Ramos (cell line): ENCODE data around the gene ARNT2.

Source experiments
- in situ Hi-C: fragments of 300-500 bp; cut with MboI; formaldehyde crosslinking; loops from one replicate; pipeline ENCODE4 v1.14.3; 2022; ENCODE audit warnings: low sequenced_read_pairs; ENCODE audit not compliant: unreplicated experiment

ARNT2 gene

DNA sequence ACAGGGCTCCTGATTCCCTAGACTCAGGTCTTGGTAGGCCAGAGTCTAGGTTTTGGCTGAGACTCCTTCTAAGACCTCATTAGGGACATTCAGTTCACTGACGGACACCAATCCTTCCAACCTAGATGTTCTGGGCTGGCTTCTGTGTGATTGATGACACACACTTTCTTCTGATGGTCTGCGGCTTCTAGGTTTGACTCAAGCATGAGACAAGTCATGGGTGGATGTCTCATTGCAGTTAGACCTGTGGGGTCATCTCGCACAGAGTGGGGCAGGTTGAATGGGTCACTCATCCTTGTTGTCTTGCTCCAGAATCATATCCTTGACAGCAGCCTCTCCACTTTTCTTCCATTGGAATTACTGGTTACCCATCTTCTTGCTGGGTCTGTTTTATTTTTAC lies 35.8 kb downstream of the ARNT2 start:
- in situ Hi-C loops = no loop called here

DNA sequence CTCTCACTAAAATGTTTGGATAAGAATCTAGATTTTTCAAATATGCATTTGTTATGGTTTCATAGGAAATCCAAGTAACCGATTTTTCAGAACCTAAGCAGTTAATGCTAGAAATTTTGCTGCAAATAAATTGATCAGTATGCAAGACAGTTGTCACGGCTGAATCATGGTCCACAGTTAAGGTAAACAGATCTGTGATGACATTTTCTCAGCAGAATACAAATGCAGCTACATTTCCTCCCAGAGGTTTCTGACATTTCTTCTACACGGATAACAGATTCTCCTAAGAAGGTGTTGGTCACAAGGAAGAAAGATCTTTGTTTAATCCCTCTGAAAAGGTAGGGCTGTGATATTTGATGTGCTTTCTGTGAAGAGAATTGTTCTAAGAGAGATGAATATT lies 36.9 kb downstream of the ARNT2 start:
- in situ Hi-C loops = no loop called here

DNA sequence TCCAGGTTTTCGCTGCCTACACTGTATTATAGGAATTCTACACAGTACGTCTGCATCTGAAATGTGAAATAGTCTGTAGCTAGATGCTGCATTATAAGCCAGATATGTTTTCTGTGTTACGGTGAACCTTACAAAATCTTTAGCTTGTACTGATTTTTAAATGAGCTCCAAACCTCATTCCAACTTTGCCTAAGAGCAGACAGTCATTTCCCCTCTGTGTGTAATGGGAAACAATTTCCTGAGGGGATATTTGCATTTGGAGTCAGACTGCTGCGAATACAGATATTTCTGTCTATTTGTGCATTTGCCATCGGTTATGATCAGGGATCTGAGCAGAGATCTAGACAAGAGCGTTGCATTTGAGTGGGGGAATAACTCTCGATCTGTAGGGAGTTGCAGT lies 37.5 kb downstream of the ARNT2 start:
- in situ Hi-C loops = no loop called here

DNA sequence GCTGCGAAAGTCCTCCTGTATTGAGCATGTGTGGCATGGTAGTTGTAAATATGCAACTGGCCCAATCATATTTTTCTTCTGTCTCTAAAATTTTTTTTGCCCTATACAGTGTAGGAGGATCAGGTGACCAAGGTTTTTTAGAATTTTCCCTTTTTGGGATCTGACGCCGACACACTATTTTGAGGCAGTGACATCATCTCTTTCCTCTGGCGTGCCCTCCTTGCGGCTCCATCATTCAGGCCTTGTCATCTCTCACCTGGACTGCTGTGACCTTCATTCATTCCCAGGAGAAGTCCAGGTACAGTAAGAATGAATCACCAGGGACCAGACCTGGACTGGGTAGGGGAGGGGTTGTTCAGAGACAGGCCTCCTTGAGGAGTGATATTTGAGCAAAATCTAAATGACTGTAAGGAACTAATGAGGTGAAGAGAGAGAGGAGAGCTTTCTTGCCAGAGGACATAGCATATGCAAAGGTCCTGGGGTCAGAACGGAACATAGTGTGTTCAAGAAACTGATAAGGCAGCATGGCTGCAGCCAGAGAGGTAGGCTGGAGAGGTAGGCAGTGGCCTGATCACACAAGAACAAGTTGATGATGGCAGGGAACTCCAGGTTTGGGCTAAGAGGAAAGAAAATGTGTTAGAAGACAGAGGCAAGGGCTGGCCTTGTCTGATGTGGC lies 38.7 kb downstream of the ARNT2 start:
- in situ Hi-C loops = no loop called here

DNA sequence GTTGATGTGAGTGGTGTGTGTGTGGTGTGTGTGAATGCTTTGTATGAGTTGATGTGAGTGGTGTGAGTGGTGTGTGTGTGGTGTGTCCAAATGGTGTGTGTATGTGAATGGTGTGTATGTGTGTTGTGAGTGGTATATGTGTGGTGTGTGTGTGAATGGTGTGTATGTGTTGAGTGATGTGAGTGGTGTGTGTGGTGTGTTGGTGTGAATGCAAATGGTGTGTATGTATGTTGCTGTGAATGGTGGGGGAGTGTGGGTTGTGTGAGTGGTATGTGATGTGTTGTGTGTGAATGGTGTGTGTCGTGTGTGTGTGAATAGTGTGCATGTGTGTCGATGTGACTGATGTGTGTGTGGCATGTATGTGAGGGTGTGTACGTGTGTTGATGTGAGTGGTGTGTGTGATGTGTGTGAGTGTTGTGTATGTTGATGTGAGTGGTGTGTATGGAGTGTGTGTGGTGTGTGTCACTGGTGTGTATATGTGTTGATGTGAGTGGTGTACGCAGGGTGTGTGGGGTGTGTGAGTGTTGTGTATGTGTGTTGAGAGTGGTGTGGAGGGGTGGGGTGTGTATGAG lies 40.6 kb downstream of the ARNT2 start:
- in situ Hi-C loops = no loop called here

DNA sequence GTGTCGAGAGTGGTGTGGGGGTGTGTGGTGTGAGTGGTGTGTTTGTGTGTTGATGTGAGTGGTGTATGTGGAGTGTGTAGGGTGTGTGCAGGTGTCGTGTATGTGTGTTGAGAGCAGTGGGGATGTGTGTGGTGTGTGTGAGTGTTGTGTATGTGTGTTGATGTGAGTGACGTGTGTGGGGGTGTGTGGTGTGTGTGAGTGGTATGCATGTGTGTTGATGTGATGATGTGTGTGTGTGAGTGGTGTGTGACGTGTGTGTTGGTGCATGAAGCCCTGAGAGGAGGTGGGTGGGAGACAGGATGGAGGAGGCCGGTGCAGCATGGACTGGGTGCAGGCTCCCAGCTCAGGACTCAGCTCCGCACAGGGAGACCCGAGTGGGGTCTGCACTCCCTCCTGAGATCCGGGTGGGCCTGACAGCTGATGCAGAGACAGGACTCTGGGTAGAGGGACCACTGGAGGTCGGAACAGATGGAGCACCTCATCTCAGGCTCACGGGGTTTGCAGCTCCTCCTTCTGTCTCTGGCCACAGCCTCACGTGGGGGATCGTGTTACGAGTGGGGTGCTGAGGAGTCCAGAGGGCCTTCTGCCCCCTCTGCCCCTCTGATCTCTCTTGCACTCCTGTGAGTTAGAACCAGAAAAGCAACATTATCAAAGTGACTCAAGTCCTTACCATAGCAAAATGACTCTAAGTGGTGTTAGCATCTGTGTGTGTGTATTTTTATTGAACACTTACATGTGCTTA lies 41.3 kb downstream of the ARNT2 start:
- in situ Hi-C loops = no loop called here

DNA sequence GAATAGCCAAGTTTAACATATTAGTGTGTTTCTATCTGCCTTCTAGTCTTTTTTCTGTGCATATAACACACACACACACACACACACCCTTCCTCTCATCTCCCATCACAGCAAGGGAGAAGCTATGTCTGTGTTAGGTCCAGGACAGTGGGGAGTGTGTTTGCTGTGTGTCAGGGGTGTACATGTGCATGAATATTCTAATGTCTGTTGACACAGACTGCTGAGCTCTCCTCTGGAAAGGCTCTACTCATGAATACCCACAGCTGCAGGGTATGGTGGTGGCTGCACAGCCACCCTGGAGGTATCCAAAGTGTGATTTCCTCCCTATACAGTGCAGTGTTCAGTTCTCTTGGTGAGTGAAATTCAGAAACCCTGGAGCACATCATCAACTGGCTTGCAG lies 42.9 kb downstream of the ARNT2 start:
- in situ Hi-C loops = no loop called here

DNA sequence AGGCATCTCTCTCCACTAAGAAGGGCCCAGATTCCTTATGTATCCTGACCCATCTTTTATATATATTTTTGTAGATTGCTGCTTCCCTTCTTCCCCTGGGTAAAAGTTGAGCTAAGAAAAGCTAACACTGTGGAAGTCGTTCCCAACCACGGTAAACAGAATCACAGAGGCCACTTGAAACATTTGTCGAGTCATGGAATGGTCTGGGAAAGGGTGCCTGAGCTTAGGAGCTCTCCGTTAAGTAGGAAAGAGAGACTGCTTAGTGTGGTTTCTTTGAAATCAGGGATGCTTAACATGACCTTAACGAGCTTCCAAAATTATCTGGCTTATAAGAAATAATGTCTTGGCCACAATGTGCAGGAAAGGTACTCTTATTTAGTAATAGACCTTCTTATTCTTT lies 45.6 kb downstream of the ARNT2 start:
- in situ Hi-C loops = loop anchor here (10.0 kb wide), 2 partner anchors 325 to 525 kb away; partner anchors contain the start of gene CEMIP

DNA sequence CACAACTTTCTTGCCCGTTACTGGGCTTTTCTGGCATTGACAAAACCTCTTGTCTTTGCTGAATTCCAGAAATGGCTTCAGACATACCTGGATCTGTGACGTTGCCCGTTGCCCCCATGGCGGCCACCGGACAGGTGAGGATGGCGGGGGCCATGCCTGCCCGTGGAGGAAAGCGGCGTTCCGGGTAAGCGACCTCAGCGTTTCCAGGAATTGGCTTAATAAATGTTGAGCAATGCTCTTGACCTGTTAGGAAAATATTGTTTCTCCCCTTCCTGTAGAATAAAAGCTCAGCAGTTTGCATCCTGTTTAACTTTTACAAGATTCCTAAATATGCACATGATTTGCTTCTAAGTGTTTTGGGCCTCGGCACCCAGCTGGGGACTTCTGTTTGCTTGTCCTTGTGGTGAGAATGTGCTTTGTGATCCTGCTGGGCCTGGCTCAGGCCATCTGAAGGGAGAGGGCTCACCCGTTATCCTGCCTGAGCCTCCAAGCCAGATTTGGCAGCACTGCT lies 46.7 kb downstream of the ARNT2 start:
- in situ Hi-C loops = loop anchor here (10.0 kb wide), 2 partner anchors 324 to 524 kb away; partner anchors contain the start of gene CEMIP

DNA sequence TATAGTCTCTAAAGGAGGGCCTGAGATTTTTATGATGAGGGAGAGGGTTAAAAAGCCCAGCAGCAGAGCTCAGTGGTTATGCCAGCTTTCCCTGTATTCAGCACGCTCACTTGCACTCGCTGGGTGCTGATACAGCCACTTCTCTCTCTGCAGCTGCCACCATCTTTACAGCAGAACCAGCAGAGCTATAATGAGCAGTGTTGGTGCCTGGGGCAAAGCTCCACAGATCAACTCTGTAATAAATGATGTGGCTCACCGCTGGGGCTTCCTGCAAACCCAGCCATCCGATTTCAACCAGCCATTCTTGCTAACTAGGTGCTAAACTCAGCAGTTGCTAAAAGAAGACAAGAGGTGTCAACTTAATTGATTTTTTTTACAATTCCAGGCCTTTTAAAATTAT lies 48.0 kb downstream of the ARNT2 start:
- in situ Hi-C loops = loop anchor here (10.0 kb wide), 2 partner anchors 323 to 523 kb away; partner anchors contain the start of gene CEMIP

DNA sequence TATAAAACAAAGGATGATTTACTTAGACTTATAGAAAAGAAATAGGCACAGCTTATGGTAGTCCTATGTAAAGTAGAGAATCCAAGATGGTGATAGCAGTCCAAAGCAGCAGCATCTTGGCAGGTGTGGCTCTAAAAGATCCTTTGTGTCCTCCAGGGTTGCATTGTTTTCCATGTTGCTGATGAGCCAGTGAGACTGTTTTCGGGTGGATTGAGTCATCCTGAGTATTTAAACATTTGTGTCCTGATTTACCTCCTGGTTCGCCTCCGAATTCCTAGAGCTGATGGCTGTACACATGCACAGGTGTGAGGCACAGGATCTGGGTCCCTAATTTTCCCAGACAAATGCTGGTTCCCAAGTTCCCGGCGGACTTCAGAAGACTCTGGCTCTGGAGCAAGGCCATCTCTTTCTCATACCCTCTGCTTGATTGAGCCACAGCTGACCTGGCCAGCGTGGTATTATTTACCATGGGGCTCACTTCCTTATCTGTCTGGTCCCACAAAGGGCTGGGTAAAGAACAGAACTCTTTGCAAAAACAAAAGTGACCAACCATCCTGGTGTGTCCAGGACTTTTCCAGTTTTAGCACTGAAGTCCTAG lies 51.0 kb downstream of the ARNT2 start:
- in situ Hi-C loops = loop anchor here (10.0 kb wide), 2 partner anchors 320 to 520 kb away; partner anchors contain the start of gene CEMIP

DNA sequence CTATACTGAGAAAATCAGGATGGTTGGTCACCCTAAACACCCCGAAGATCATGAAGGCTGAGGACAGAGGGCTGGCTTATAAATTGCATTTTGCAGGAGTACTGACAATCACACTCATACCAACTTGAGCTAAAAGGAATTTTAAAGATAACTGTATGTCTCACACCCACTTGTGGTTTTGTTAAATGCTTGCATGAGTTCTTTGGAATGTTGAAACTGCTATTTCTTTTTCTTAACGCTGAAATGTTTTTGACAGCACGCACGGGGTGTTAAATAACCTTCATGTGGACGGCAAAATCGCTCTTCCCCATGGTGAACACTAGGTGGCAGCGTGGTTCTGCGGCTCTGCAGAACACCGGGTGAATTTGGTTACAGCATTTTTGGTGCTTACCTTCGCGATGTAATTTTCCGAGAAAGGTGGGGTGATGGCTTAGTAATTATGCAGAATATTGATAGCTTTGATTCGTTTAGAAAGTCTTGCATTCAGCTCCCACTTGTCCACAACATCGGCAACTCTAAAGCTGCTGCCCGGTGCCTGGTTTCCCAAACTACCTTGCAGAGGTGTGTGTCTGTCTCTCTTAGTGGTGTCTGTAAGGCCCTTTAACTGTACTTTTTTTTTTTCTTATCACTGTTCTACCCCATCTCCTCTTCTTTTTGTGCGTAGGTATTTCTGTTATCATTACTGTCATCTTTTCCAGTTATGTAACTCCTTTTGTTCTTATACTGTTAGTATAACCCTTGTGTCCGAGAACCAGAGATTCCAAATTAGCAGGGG lies 51.7 kb downstream of the ARNT2 start:
- in situ Hi-C loops = loop anchor here (10.0 kb wide), 2 partner anchors 319 to 519 kb away; partner anchors contain the start of gene CEMIP

DNA sequence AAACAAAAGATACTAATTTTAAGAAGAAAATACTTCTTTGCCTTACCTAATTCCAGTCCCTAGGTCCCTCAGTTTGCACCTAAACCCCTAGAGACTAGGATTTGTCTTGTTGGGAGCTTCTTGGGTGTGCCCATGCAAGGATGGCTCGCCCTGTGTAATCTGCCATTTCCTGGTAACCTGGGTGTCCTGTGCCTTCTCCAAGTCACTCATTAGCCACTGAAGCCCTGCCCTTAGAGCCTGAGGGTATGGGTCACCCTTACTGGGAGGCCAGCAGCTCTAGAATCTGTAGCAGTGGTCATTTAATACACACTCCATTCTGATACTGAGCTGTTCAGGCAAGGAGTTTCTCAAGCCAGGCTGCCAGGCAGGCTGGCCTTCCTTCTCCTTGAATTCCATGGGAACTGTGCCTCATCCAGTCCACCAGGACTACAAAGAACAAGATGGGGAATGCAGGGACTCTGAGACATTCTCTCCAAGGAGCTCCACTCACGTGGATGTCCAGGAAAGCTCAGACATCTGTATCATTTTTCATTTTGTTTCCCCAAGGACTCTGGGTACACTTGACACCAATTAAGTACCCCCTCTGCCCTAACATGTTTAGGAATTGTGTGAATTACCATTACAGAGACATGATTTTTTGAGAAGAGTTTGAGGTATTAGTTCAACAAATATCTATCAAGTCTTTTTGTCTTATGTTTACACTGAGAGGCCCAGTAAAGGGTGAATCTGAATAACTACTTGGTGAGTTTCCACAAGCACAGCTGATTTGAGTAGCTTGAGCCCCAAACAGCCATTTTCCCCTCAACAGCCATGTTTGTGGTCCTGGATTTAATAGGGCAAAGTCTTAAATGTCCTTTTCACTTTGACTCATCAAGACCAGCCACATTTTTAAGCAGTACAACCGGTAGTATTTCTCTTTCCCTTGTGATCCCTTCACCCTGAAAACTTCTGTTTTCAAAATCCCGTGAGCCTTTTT lies 52.6 kb downstream of the ARNT2 start:
- in situ Hi-C loops = loop anchor here (10.0 kb wide), 2 partner anchors 318 to 518 kb away; partner anchors contain the start of gene CEMIP

DNA sequence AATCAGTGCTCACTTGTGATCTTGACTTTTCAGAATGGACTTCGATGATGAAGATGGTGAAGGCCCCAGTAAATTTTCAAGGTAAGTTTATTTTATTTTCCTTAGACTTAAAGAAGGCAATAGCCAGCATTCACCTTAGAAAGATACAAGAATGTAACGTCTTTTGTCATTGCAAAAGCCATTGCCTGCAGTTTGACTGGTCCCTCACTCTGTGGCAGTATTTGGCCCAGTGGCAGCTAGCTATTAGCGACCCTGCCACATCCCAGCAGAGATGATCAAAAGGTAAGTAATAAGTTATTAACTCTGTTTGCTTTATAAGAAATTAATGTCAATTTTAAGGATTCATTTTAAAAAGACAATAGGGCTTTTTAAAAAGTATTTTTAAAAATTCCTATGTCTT lies 53.7 kb downstream of the ARNT2 start:
- in situ Hi-C loops = loop anchor here (10.0 kb wide), 2 partner anchors 317 to 517 kb away; partner anchors contain the start of gene CEMIP

DNA sequence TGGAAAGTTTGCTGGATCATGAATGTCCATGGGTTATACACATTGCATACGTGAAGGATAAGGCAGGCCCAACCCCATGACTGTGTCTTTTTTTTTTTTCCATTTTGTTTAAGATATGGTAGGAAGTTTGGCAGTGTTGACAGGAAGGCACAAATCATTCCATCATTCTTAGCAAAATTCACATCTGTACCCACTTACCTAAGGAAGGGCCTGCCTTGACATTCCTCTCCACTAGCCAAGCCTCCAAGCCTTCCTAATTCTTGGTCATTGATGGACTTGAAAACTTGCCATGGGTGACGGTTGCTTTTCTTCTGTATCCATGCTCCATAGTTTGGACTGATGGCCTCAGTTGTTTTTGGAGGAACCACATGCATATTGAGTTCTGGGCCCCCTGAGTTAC lies 54.4 kb downstream of the ARNT2 start:
- in situ Hi-C loops = loop anchor here (10.0 kb wide), 2 partner anchors 316 to 516 kb away; partner anchors contain the start of gene CEMIP

DNA sequence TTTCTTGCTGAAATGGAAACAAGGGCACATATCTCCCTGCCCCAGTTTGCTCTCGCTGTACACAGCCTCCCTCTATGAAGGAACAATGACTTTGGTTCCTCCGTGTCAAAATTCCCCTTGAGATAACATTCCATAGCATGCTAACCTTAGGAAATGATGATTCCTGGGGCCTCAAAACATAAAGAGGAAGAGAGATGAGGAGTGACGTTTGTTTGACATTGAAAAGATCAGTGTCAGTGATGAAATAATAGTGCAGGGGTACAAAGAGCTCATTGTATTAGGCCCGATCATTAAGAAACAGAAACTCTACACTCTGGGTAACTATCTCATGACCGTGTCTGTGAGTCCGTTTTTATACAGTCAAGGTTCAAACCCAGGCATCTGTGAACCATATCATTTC lies 55.2 kb downstream of the ARNT2 start:
- in situ Hi-C loops = loop anchor here (10.0 kb wide), 2 partner anchors 315 to 515 kb away; partner anchors contain the start of gene CEMIP

DNA sequence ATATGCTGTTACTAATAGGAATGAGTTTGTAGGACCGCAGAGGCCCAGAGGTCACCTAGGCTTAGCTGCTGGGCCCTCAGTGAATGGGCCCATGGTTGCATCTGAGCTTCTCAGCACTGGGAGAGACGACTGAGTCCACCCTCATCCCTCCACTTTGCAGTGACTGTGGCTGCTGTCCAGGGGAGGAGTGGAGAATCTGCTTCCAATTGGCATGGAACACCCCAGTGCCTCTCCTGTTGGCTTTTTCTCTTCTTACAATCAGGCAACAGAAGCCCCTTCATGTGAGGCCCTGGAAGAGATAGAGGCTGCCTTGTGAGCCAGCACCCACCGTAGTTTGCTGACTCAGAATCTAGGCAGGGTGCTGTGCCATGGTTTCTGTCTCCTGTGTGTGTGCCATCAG lies 55.6 kb downstream of the ARNT2 start:
- in situ Hi-C loops = loop anchor here (10.0 kb wide), 3 partner anchors 315 to 805 kb away; partner anchors contain the start of gene CEMIP
